A549 (cell line): ENCODE data around the gene ST6GALNAC4. TPM values are rescaled to one million over a fixed set of nuclear protein-coding genes. Genes with fewer than 3 reads are reported as not detected.

Experiments used
- ATAC-seq, 2 experiments: fragments of 200-7000 bp in 1 of 2; fragments of >200 bp in 1 of 2; cut with Nextera tagmentation in 1 of 2; cut with Tn5 transposase in 1 of 2; 3 replicates each; pipeline versions ENCODE4 v1.8.0 to v1.9.1; 2018 to 2020; ENCODE audit warnings: mild to moderate bottlenecking in 1 of 2, moderate library complexity in 1 of 2
- CTCF ChIA-PET: fragments of 300-600 bp; sonication (Branson Sonifier 250); formaldehyde crosslinking; extraction: SDS; loops from one replicate; lab custom pipeline; 2021; ENCODE audit warnings: antibody characterized with exemption, inconsistent platforms; lab: Yijun Ruan, JAX
- POLR2A ChIA-PET: fragments of 350-600 bp; formaldehyde crosslinking; extraction: SDS; loops from one replicate; lab custom pipeline; 2021; ENCODE audit warnings: antibody characterized with exemption, inconsistent platforms; lab: Yijun Ruan, JAX
- DNase-seq, 2 experiments: peaks; one replicate each; pipeline versions ENCODE4 v3.0.0 to v3.0.0-alpha.2; 2011 to 2016; ENCODE audit warnings: low read depth in 1 of 2, low spot score in 1 of 2
- FAIRE-seq: peaks from 2 replicates; lab custom pipeline; 2011; peaks lifted over from hg19 to GRCh38; lab: Jason Lieb, UNC
- H3K27ac ChIP-seq, 2 experiments: fragments of >200 bp; sonication (Bioruptor Twin); formaldehyde crosslinking; 3 replicates each; pipeline ENCODE4 v1.5.1; 2016 to 2017
- H3K4me1 ChIP-seq: fragments of >200 bp; sonication (Bioruptor Twin); formaldehyde crosslinking; 3 replicates; pipeline ENCODE4 v1.6.1; 2016
- H3K4me2 ChIP-seq: fragments of >200 bp; sonication (Bioruptor Twin); formaldehyde crosslinking; 3 replicates; pipeline ENCODE4 v1.6.1; 2016
- H3K4me3 ChIP-seq: fragments of >200 bp; sonication (Bioruptor Twin); formaldehyde crosslinking; 3 replicates; pipeline ENCODE4 v1.5.1; 2016
- H3K9me3 ChIP-seq: fragments of >200 bp; sonication (Bioruptor Twin); formaldehyde crosslinking; 3 replicates; pipeline ENCODE4 v1.6.1; 2016
- BHLHE40 ChIP-seq: IDR thresholded peaks from 2 replicates; pipeline ENCODE4 v1.6.1; 2012; ENCODE audit warnings: low read depth, low read length, inconsistent platforms
- CBX2 ChIP-seq: fragments of 200-600 bp; sonication (generic); IDR thresholded peaks from 2 replicates; pipeline ENCODE4 v1.6.1; 2016; ENCODE audit warnings: low read depth, mild to moderate bottlenecking, borderline replicate concordance
- CBX8 ChIP-seq: fragments of 200-600 bp; sonication (generic); IDR thresholded peaks from 2 replicates; pipeline ENCODE4 v1.6.1; 2016
- CHD4 ChIP-seq: fragments of 200-600 bp; sonication (generic); IDR thresholded peaks from 2 replicates; pipeline ENCODE4 v1.6.1; 2016; ENCODE audit warnings: antibody characterized with exemption, mild to moderate bottlenecking, borderline replicate concordance
- EHF ChIP-seq: fragments of 250-450 bp; sonication (Bioruptor Pico); IDR thresholded peaks from 2 replicates; pipeline ENCODE4 v1.5.0; 2020; ENCODE audit warnings: mild to moderate bottlenecking
- EP300 ChIP-seq, 2 experiments: fragments of >200 bp; sonication (Bioruptor Twin); formaldehyde crosslinking; IDR thresholded peaks; 2 replicates in 1 of 2; 3 replicates in 1 of 2; pipeline ENCODE4 v1.6.1; 2016 to 2017
- ESRRA ChIP-seq: fragments of 150-350 bp; IDR thresholded peaks from 2 replicates; pipeline ENCODE4 v1.6.1; 2014; ENCODE audit warnings: mild to moderate bottlenecking, low read length, borderline replicate concordance
- FOSB ChIP-seq: fragments of 250-450 bp; sonication (Bioruptor Pico); IDR thresholded peaks from 2 replicates; pipeline ENCODE4 v1.5.0; 2020; ENCODE audit warnings: mild to moderate bottlenecking, moderate library complexity
- FOXS1 ChIP-seq: fragments of 250-450 bp; sonication (Bioruptor Pico); IDR thresholded peaks from 2 replicates; pipeline ENCODE4 v1.5.0; 2020; ENCODE audit warnings: mild to moderate bottlenecking, moderate library complexity
- GATA3 ChIP-seq: IDR thresholded peaks from 2 replicates; pipeline ENCODE4 v1.6.1; 2012; ENCODE audit warnings: borderline replicate concordance
- HOXB13 ChIP-seq: fragments of 250-450 bp; sonication (Bioruptor Pico); IDR thresholded peaks from 2 replicates; pipeline ENCODE4 v1.5.0; 2020; ENCODE audit warnings: low read depth, mild to moderate bottlenecking, moderate library complexity
- JUN ChIP-seq, 2 experiments: fragments of >200 bp; sonication (Bioruptor Twin); formaldehyde crosslinking; IDR thresholded peaks; 2 replicates in 1 of 2; 3 replicates in 1 of 2; pipeline ENCODE4 v1.6.1; 2016 to 2017
- KDM5A ChIP-seq: fragments of 200-600 bp; sonication (generic); IDR thresholded peaks from 2 replicates; pipeline ENCODE4 v1.6.1; 2016; ENCODE audit warnings: antibody characterized with exemption, mild to moderate bottlenecking
- NPAS2 ChIP-seq: fragments of 250-450 bp; sonication (Bioruptor Pico); IDR thresholded peaks from 2 replicates; pipeline ENCODE4 v1.8.0; 2022; ENCODE audit warnings: mild to moderate bottlenecking, moderate library complexity, borderline replicate concordance
- PHF8 ChIP-seq: fragments of 200-600 bp; sonication (generic); IDR thresholded peaks from 2 replicates; pipeline ENCODE4 v1.6.1; 2016; ENCODE audit warnings: low read depth, mild to moderate bottlenecking, antibody characterized with exemption, moderate library complexity, borderline replicate concordance
- RFX5 ChIP-seq: fragments of 450-650 bp; IDR thresholded peaks from 2 replicates; pipeline ENCODE4 v1.7.1; 2014; ENCODE audit warnings: antibody characterized with exemption, mild to moderate bottlenecking, moderate library complexity
- SREBF2 ChIP-seq: fragments of 450-650 bp; IDR thresholded peaks from 2 replicates; pipeline ENCODE4 v1.6.1; 2014; ENCODE audit warnings: mild to moderate bottlenecking, moderate library complexity
- TP53 ChIP-seq: fragments of 250-450 bp; sonication (Bioruptor Pico); IDR thresholded peaks from 2 replicates; pipeline ENCODE4 v1.5.0; 2021; ENCODE audit warnings: mild to moderate bottlenecking, moderate library complexity
- WGBS: methylation state at CpG from one replicate; pipeline ENCODE4 v1.1.6; 2017; ENCODE audit errors: missing lambda C conversion rate; 5-methylcytosine and 5-hydroxymethylcytosine counted together
- polyA plus RNA-seq, 4 experiments: library from polyadenylated mRNA; depleted of rRNA in 3 of 4; stranded (reverse); fragments of >200 nt; fragmentation: RNase III in 1 of 4; extraction: RNeasy Plus Mini Kit Qiagen cat#74134 plus additional on column Dnase treatment in 1 of 4; gene quantifications; 2 replicates in 3 of 4; 3 replicates in 1 of 4; pipeline ENCODE4 v1.2.3, GENCODE V29; 2011 to 2017
- TF ChIP-seq, protein P1 (sequence below): fragments of 250-450 bp; sonication (Bioruptor Pico); IDR thresholded peaks from 2 replicates; pipeline ENCODE4 v1.5.0; 2021; ENCODE audit warnings: mild to moderate bottlenecking, moderate library complexity, borderline replicate concordance
- TF ChIP-seq, protein P2 (sequence below): fragments of >200 bp; sonication (Bioruptor Twin); formaldehyde crosslinking; IDR thresholded peaks from 2 replicates; pipeline ENCODE4 v1.6.1; 2016
- TF ChIP-seq, protein P3 (sequence below): fragments of 250-450 bp; sonication (Bioruptor Pico); IDR thresholded peaks from 2 replicates; pipeline ENCODE4 v1.5.0; 2020; ENCODE audit warnings: low read depth, mild to moderate bottlenecking, moderate library complexity
- TF ChIP-seq, protein P4 (sequence below): fragments of >200 bp; sonication (Bioruptor Twin); formaldehyde crosslinking; IDR thresholded peaks from 3 replicates; pipeline ENCODE4 v1.5.1; 2016
- TF ChIP-seq, protein P5 (sequence below): fragments of 200-600 bp; sonication (generic); IDR thresholded peaks from 2 replicates; pipeline ENCODE4 v1.6.1; 2016; ENCODE audit warnings: antibody characterized with exemption, mild to moderate bottlenecking, moderate library complexity

Gene ST6GALNAC4
- polyA plus RNA-seq, 2 of the 4 experiments (the other 2 are of a cell fraction), result 11.0 to 24.8 TPM

DNA sequence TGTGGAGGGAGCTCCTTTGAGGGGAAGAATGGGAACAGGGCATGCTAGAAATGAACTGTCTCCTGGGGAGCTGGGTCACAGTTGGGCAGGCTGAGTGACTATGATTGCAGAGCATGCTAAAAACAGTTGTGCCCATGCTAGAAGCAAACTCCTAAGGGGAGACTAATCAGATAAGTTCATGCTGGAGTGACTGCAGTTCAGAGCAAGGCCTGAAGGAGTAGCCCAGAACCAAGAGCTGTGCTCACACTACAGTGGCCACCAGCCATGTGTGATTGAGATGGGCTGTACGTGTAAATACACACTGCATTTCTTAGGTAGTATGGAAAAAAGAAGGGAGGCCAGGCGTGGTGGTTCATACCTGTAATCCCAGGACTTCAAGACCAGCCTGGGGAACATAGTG is 29.0 kb downstream of the ST6GALNAC4 start:
- peak; percentile 80 to 84 for ATAC-seq
- ChIA-PET CTCF (interaction anchor here (0.6 to 6.5 kb wide), 7 partner anchors 18 to 253 kb away, joined by 3 to 50 read pairs (median 3); no protein-coding TSS in a partner anchor), POLR2A (no interaction called here)
- Histone ChIP-seq H3K9me3 (peaks cover 3% of the 10 kb centered on the region; the same call in 2 of the 3 replicates), H3K4me2 (no peak overlapping the region), H3K27ac (no peak overlapping the region), H3K4me1 (no peaks in the 10 kb centered on the region), H3K4me3 (no peak overlapping the region)
- 84% methylated on average over 2 of the region's 2 CpGs for WGBS
- no peak for FAIRE-seq
- DNase-seq, result peak in 1 of 2 experiments; percentile 56
- TF ChIP-seq BHLHE40 (no peak), SREBF2 (no peak), RFX5 (no peak), NPAS2 (no peak), FOXS1 (CRISPR knock-in tag) (no peak), KDM5A (no peak), CBX8 (no peak), JUN (IDR thresholded peaks at IDR 0.05) (no peak), CHD4 (no peak), ESRRA (no peak), TP53 (CRISPR knock-in tag) (no peak), PHF8 (no peak), EHF (CRISPR knock-in tag) (no peak), EP300 (IDR thresholded peaks at IDR 0.05) (no peak), CBX2 (no peak), HOXB13 (no peak)
- TF ChIP-seq, protein P1, sequence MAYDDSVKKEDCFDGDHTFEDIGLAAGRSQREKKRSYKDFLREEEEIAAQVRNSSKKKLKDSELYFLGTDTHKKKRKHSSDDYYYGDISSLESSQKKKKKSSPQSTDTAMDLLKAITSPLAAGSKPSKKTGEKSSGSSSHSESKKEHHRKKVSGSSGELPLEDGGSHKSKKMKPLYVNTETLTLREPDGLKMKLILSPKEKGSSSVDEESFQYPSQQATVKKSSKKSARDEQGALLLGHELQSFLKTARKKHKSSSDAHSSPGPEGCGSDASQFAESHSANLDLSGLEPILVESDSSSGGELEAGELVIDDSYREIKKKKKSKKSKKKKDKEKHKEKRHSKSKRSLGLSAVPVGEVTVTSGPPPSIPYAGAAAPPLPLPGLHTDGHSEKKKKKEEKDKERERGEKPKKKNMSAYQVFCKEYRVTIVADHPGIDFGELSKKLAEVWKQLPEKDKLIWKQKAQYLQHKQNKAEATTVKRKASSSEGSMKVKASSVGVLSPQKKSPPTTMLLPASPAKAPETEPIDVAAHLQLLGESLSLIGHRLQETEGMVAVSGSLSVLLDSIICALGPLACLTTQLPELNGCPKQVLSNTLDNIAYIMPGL (CRISPR knock-in tag), result no peak
- TF ChIP-seq, protein P2, sequence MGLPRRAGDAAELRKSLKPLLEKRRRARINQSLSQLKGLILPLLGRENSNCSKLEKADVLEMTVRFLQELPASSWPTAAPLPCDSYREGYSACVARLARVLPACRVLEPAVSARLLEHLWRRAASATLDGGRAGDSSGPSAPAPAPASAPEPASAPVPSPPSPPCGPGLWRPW, result no peak
- TF ChIP-seq, protein P3, sequence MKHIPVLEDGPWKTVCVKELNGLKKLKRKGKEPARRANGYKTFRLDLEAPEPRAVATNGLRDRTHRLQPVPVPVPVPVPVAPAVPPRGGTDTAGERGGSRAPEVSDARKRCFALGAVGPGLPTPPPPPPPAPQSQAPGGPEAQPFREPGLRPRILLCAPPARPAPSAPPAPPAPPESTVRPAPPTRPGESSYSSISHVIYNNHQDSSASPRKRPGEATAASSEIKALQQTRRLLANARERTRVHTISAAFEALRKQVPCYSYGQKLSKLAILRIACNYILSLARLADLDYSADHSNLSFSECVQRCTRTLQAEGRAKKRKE (CRISPR knock-in tag), result no peak
- TF ChIP-seq, protein P4, sequence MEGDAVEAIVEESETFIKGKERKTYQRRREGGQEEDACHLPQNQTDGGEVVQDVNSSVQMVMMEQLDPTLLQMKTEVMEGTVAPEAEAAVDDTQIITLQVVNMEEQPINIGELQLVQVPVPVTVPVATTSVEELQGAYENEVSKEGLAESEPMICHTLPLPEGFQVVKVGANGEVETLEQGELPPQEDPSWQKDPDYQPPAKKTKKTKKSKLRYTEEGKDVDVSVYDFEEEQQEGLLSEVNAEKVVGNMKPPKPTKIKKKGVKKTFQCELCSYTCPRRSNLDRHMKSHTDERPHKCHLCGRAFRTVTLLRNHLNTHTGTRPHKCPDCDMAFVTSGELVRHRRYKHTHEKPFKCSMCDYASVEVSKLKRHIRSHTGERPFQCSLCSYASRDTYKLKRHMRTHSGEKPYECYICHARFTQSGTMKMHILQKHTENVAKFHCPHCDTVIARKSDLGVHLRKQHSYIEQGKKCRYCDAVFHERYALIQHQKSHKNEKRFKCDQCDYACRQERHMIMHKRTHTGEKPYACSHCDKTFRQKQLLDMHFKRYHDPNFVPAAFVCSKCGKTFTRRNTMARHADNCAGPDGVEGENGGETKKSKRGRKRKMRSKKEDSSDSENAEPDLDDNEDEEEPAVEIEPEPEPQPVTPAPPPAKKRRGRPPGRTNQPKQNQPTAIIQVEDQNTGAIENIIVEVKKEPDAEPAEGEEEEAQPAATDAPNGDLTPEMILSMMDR, result no peak

DNA sequence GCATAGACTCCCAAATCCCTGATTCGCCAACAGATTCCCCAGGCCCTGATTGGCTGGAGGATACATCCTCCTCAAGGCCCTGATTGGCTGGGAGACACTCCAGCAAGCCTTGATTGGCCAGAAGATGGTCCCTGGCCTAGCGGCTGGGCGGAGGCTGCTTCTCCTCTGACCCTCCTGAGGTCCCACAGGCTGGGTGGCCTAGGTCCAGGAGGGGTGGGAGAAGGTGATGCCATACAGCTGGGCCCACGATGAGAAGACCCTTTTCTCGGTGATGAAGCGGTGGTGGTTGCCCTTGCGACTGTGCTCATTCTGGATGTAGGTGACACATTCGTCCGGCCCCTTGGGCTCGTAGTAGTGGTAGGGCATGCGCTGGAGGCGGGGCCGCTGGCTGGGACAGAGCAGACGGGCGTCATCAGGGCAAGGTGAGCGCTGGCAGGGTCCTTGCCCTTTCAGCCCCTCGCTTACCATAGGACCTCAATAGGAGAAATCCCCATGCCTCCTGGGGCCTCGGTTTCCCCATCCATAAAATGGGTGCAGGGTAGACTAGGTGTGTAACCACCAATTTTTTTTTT is 30.4 kb downstream of the ST6GALNAC4 start:
- no peak overlapping the region for H3K27ac ChIP-seq
- DNase-seq (peak in 1 of 2 experiments; percentile 69), ATAC-seq (peak in 1 of 2 experiments; percentile 67; a peak in 3 of 6 replicates), FAIRE-seq (no peak)
- CTCF ChIA-PET, result interaction anchor here (0.9 to 6.5 kb wide), 6 partner anchors 17 to 246 kb away, joined by 3 to 50 read pairs (median 3); partner anchors contain the start of gene TOR2A
- WGBS, result 94% methylated on average over 17 of the region's 18 CpGs
- no peak overlapping the region for H3K4me2 ChIP-seq
- POLR2A ChIA-PET, result no interaction called here
- no peak overlapping the region for H3K4me3 ChIP-seq
- no peaks in the 10 kb centered on the region for H3K9me3 ChIP-seq
- TF ChIP-seq, protein P5, sequence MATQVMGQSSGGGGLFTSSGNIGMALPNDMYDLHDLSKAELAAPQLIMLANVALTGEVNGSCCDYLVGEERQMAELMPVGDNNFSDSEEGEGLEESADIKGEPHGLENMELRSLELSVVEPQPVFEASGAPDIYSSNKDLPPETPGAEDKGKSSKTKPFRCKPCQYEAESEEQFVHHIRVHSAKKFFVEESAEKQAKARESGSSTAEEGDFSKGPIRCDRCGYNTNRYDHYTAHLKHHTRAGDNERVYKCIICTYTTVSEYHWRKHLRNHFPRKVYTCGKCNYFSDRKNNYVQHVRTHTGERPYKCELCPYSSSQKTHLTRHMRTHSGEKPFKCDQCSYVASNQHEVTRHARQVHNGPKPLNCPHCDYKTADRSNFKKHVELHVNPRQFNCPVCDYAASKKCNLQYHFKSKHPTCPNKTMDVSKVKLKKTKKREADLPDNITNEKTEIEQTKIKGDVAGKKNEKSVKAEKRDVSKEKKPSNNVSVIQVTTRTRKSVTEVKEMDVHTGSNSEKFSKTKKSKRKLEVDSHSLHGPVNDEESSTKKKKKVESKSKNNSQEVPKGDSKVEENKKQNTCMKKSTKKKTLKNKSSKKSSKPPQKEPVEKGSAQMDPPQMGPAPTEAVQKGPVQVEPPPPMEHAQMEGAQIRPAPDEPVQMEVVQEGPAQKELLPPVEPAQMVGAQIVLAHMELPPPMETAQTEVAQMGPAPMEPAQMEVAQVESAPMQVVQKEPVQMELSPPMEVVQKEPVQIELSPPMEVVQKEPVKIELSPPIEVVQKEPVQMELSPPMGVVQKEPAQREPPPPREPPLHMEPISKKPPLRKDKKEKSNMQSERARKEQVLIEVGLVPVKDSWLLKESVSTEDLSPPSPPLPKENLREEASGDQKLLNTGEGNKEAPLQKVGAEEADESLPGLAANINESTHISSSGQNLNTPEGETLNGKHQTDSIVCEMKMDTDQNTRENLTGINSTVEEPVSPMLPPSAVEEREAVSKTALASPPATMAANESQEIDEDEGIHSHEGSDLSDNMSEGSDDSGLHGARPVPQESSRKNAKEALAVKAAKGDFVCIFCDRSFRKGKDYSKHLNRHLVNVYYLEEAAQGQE, result peak; percentile 26; the same call in 1 of the 2 replicates
- TF ChIP-seq GATA3 (no peak), FOSB (CRISPR knock-in tag) (no peak)
- peaks cover 5% of the 10 kb centered on the region; the same call in 1 of the 3 replicates for H3K4me1 ChIP-seq
